SKM-1 (cell line): ENCODE data around the gene SIK3.

Experiments
- DNase-seq: peaks from one replicate; lab custom pipeline; 2025; ENCODE audit not compliant: unreplicated experiment; lab: John Stamatoyannopoulos, UW

The SIK3 gene

DNA sequence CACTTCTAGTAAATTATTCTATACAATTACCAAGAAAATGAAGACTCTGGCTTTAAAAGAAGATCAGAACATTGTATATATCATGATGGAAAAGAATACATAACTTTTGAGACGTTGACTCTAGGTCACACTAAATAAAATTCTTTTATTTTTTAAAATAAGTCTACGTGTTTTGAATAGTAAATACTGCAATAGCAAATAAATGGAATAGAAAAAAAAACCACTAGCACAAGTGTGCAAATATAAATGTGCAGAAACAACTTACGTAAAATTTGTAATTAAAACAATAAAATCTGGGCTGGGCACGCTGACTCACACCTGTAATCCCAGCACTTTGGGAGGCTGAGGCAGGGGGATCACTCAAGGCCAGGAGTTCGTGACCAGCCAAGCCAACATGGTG is 17.9 kb downstream of the SIK3 start:
- no peak for DNase-seq

DNA sequence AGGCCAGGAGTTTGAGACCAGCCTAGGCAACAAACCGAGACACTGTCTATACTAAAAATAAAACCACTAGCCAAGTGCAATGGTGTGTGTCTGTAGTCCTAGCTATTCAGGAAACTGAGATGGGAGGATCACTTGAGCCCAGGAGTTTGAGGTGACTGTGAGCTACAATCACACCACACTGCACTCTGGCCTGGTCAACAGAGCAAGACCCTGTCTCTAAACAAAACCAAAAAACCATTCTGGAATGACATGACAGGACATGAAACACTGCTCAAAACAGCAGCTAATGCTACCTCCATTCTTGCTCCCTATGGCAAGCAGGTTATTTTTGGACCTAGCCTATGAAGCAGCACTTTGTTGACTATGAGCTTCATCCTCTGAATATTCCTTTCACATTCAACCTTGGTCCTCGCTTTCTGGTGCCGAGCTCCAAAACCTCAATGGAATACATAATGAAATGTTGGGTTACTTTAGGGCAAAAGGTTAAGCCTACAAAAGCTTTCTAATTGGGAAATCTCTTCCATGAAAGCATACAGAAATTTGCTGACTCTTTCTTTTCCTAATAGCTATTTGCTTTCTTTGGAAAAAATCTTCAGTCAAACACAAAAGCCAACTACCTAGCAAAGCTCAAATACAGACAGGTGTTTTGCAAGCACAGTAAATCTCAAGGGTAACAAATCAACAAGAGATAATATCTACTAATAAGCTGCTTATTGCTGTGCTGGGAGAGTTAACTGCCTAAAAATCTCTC is 21.1 kb downstream of the SIK3 start:
- no peak for DNase-seq

DNA sequence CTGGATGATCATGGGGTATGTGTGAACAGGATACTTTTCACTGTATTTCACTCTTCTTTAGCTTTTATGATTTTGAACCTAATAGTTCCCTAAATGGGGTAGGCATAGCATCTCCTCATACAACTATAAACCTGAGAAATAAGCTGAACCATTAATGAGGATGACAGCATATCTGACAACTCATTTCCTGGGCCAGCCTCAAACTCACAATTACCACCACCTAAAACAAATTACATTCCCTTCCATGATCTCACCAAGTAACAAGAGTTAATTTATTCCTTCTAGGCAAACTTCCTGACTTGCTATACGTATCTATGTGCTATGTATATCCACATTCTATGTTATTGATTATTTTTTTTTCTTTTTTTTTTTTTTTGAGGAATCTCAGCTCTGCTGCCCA is 23.0 kb downstream of the SIK3 start:
- no peak for DNase-seq

DNA sequence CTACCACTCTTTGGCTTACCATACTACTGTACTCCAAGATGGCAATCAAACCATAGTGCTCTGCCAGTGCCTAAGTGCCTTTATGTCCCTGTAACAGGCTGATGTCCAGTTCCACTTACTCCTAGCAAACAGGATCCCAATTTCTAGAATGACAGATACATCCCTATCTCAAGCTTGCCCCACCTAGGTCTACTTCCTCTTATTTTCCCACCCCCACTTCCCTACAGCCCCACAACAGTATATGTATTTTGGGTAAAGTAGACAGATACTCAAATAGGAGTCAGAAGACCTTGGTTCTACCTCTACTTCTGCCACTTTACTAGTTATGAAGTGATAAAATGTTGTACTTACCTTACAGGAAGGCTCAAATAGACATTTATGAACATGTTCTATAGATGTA is 24.1 kb downstream of the SIK3 start:
- DNase-seq = peak; percentile 15

DNA sequence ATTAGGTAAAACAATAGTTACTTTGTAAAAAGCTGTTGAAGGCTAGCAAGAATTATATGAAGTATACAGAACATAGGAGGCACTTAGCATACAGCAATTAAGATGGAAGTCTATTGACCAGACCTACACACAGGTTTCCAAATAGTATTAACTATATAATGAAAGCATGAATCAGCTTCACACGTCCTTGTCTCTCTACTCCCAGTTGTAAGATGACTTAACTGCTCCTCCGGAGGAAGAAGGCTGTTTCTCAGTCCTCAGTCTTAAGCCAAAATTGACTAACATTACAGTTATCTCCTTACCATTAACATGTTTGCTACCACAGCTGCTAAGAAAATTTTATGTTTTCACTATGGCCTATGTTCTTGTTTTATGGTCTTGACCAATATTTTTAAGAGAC is 24.7 kb downstream of the SIK3 start:
- no peak for DNase-seq

DNA sequence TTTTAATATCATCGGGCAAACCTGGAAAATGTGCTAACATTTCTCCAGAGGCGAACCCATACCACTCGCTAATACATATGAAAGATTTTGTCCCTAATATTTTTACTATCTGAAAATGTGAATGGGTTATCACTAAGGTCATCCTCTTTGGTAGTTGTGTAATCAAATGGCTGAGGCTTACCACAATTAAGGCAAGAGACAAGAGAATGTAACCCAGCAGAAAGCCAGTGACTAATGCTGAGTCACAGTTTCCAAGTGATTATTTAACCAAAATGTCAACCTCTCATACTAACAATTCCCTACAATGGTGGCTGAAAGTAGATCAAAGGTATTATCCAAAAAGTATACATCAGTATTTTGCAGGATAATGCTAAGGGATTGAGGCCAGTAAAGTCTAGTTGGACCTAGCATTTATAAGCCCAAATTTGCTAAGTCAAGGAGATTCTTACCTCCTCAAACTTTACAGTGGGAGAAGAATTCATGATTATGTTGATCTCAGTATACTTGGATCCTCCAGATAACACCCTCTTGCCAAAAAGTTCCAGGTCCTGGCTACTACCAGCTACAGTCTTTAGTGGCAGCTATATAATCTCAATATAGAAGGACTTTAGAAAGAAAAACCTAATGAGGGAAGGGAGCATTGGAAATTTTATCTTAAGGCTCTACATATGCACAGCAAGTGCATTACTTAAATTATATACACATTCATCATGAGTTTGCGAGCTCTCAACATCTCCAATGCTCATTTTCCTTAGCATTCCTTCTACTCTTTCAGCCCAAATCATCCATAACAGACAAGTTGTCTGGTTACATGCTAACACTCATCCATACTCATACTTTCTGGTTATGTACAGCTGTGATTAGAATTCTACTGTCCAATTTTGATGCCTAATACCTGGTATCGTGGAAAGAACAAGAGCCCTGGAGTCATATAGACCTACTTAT is 25.4 kb downstream of the SIK3 start:
- DNase-seq = peak; percentile 67

DNA sequence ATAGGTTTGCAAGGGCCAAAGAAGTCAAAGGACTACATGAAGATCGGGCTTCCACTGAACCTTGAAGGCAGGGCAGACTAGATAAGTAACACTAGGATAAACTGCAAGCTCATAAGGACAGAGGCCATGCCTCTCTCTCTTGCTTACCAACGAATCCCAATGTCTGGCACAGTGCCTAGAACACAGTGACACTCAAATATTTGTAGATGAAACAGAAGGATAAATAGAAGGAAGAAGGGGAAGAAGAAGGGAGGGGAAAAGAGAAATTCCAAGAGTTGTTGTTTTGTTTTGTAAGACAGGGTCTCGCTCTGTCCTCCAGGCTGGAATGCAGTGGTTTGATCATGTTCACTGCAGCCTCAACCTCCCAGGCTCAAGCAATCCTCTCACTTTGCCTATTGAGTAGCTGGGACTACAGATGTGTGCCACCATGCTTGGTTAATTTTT is 26.9 kb downstream of the SIK3 start:
- no peak for DNase-seq

DNA sequence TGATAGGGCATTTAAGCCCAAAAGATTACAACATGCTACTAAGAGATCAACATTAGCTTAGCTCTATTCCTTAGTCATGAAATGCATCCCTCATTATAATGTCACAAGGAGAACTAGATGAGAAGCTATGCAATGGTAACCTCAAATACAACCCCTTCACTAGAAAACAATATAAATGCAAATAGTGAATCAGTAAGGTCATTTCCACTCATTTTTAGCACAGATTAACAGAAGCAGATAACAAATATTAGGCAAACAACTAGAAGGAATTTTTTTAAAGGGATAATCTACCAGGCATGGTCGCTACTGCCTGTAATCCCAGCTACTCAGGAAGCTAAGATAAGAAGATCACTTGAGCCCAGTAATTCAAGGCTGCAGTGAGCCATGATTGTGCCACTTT is 28.2 kb downstream of the SIK3 start:
- no peak for DNase-seq

DNA sequence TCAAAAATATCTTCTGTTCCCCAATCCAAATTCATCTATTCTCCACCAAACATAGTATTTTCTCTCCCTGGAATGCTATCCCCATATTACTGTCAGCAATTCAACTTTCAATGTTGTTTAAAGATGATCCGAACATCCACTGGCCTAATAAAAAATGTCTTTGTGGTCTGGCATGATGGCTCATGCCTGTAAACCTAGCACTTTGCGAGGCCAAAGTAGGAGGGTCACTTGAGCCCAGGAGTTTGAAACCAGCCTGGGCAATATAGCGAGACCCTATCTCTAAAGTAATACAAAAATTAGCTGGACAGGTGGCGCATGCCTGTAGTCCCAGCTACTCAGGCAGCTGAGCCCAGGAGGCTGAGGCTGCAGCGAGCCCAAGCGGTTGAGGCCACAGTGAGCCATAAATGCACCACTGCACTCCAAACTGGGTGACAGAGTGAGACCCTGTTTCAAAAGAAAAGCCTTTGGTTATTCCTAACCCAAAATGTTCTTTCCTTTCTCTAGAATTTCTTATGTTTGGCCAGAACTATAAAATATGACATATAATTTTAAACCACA is 29.8 kb downstream of the SIK3 start:
- DNase-seq = no peak

DNA sequence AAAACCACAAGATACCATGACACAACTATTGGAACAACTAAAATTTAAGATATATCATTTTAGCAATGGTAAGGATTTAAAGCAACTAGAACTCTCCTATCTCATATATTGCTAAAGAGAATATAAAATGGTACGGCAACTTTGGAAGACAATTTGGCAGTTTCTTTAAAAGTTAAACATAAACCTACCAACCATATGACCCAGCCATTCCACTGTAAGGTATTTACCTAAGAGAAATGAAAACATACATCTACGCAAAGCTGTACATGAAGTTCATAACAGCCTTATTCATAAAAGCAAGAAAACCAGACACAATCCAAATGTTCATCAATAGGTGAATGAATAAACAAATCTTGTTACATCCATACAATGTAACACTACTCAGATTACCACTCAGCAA is 31.3 kb downstream of the SIK3 start:
- DNase-seq = no peak

DNA sequence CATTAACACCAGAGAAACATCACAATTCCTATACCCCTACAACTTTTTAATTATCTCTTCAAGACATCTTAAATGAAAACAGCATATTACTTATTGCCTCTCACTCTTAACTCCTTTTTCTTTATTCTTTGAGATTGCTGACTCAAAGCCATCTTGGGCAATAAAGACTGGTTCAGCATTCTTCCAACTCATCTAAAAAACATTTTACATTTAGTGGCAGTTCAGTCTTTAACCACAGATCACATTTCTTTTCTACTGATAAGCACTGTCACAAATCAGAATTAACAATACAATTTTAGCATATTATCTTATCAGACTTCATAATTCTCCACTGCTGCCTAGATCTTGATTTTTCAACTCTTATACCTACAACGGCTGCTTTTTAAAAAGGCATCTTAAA is 34.0 kb downstream of the SIK3 start:
- DNase-seq = no peak

DNA sequence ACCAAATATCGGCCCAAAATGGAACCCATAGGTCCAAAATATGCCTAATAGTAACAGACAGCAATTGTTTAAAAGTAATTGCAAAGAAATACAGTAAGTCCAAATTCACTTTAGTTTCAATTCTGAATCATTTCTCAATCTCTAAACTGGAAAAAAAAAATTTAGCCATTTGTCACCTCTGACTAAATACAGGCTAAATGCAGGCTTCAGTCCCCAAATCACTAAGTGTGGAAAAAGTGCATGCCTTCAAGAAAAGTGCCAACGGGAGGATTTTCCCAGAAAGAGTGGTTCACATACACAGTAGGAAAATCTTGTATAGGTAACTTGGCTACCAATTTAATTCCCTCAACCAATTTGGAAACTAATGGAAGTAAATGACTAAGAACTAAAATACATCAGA is 35.7 kb downstream of the SIK3 start:
- no peak for DNase-seq

DNA sequence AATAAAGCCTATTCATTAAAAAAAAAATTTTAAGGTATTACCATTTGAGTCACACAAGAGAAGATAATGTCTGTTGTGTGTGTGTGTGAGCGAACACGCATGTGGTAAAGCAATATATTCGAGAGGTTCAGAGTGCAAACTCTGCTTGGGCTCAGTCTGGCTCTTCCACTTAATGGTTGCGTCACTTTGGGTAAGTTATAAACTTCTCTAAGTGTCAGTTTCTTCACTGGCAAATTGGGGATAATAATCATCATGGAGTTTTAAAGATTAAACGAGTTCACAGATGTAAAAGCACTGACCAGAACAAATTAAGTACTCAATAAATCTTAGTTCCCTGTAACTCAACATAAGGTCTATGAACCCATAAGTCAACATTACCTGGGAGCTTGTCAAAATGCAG is 37.0 kb downstream of the SIK3 start:
- no peak for DNase-seq

DNA sequence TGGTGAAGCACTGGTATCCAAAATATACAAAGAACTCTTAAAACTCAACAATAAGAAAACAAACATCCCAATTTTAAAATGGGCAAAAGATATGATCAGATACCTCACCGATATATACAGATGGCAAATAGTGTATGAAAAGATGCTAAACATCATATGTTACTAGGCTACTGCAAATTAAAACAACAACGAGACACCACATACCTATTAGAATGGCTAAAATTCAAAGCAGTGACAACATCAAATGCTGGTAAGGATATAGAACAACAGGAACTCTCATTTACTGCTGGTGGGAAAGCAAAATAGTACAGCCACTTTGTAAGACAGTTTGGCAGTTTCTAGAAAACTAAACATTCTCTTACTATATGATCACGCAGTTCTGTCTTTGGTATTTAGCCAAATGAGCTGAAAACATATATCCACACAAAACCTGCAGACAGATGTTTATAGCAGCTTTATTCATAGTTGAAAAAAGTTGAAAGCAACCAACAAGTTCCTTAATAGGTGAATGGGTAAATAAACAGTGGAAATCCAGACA is 38.5 kb downstream of the SIK3 start:
- DNase-seq = no peak

DNA sequence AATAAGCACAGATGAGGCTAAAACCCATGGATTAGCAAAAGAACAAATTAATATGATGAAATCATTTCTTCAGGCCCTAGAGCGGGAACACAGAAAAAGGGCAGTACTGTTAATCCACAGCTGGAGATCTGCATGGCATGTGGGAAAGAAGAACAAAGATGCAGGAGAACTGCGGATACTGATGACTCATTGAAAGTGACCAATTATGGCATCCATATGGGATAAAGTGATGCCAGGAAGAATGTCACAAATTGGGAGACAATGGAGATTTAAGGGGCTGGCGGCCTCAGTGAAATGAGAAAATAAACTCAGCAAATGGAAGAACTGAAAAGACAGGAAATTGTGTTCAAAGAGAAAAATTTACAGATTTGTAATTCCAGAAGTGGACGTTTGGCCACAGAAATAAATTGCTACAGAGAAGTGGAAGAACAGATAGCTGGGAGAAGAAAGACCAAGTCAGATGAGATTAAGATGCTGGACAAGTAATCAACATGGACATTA is 39.4 kb downstream of the SIK3 start:
- no peak for DNase-seq

DNA sequence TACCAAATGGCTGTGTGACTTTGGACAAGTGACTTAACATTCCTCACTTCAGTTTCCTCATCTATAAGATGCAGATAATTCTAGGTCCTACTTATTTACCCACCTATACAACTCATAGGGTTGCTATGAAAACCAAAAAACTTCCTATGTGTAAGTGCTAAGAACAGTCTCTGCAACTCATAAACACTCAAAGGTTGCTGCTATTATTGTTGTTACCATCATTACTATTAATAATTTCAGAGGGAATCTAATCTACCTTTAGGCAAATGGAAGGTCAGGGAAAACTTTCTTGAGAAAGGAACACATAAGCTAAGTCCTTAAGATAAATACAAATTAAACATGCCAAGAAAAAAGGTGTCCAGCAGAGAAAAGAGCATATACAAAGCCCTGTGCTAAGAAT is 40.5 kb downstream of the SIK3 start:
- no peak for DNase-seq

DNA sequence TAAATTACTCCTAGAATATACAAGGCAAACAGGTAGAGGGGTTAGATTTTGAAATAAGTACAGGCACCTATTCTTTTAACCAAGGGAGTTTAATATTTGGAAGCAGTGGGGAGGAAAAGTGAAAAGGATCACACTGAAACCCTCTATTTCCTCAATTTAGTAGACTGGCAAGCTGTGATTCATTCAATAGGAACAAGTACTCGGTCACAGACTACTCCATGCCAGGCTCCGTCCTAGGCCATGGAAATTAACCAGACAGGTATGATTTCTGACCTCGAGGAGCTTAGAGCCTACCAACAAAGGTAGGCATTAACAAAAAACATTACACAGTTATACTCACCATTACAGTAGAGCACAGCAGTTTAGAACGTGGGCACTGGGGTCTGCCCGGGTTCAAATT is 40.9 kb downstream of the SIK3 start:
- DNase-seq = no peak

DNA sequence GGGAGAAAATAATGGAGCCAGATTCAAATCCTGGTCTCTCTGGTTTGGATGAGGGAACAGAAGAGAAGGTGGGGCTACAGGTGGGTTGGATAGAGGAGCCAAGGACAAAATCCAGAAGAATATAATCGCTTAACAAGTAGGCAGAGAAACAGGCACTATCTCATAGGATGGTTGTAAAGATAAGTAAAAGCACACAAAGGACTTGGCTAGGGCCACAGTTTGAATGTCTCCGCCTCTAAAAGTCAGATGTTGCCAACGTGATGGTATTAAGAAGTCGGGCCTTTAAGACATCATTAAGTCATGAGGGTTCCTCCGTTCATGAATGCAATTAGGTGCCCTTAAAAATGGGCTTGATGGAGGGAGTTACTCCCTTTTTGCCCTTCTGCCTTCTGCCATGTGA is 42.8 kb downstream of the SIK3 start:
- no peak for DNase-seq

DNA sequence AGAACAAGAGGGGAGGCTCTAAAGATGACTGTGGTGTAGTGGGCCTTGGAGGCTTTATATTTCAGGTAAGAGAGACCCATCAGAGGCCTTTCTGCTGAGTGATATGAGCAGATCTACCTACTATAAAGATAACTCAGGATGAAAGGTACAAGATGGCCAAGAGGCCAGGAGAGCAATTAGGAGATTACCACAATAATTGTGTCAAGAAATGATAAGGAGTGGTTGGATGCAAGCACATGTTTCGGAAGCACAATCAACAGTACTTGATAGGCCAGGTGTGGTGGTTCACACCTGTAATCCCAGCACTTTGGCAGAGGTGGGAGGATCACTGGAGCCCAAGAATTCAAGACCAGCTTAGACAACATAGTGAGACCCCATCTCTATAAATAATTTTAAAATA is 43.8 kb downstream of the SIK3 start:
- no peak for DNase-seq

DNA sequence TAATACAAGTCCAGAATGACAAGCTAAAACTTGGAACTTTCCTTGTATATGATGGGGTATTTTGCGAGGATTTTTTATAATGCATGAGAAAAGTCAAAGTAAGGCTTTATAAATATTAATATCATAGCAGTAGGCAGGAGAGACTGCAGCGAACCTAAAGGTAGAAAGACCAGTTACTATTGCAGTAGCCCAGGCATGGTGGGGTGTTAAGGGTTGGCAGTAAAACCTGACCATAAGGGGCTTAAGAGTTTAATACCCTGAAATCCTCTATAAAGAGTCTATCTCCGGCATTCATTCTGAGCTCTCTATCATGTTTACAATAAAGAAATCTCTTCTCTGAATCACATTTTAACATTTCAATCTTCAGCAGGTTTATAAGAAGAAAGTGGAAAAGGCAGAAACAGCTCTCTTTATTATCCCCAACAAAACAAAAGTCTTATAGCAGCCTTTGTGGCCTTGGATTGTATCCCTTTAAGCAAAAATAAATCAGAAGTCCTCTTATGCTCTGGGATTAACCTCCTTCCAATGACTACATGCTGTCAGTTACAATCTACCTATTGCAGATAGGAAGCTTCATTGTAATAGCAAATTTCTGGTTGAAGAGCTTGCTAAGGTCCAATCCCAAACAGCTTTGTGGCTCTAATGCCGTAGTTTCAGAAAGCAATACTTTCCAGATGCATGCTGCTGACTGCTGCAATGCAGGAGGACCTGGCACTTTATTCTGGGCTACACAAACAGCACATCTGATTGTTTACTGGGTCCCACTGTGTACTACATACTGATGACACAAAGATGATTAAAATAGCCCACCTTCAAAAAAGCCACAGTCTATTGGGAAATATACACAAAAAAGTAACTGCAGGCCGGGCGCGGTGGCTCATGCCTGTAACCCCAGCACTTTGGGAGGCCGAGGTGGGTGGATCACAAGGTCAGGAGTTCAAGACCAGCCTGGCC is 45.8 kb downstream of the SIK3 start:
- DNase-seq = no peak
